GM19395 (cell line): Measurements from ENCODE around the gene ACTN1.

Experiments
- ATAC-seq: cut with Tn5 transposase; IDR thresholded peaks from one replicate; pipeline ENCODE4 v1.9.1; 2021; ENCODE audit warnings: mild to moderate bottlenecking, moderate library complexity; ENCODE audit not compliant: unreplicated experiment

The ACTN1 gene

GRCh38 chr14:68840454-68840853, 138.6 kb downstream of the ACTN1 start:
- ATAC-seq, result peak; percentile 56

DNA sequence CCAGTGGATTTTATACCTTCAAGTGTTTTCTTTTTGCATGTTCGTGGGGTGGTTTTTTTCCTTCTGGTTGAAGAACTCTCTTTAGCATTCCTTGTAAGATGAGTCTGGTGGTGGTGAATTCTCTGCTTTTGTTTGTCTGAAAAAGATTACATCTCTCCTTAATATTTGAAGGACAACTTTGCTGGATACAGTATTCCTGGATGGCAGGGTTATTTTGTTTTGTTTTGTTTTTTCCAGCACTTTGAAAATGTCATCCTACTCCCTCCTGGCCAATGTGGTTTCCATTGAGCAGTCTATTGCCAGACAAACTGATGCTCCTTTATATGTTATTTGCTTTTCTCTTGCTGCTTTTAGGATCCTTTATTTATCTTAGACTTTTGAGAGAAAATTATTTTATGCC, 143.0 kb downstream of the ACTN1 start:
- ATAC-seq, result no peak

DNA sequence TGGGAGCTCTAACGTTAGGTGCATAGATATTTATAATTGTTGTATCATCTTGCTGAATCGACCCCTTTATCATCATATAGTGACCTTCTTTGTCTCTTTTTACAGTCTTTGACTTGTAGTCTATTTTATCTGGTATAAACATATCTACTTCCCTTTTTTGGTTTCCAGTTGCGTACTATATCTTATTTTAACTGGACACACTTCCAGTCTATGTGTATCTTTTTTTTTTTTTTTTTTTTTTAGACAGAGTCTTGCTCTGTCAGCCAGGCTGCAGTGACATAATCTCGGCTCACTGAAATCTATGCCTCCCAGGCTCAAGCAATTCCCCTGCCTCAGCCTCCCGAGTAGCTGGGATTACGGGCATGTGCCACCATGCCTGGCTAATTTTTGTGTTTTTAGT, 144.3 kb downstream of the ACTN1 start:
- ATAC-seq, result no peak

GRCh38 chr14:68828698-68829097, 150.4 kb downstream of the ACTN1 start:
- no peak for ATAC-seq

DNA sequence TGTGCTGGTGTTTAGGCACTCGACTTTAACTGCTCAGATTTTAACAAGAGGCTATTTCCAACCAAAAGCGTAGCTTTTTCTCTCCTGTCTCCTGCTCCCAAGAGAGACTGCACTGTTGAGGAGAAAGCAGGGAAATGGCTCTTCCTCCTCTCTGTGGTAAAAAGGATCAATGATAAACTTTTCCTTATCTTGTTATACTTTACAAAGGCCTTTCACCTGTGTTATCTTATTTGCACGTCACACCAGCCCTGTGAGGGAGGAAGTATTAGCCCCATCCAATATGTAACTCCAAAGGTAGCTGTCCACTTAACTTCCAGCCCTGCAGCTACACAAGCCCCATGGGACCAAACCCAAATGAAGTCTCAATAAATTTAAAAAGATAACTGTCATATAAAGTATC, 153.4 kb downstream of the ACTN1 start:
- ATAC-seq, result no peak

DNA sequence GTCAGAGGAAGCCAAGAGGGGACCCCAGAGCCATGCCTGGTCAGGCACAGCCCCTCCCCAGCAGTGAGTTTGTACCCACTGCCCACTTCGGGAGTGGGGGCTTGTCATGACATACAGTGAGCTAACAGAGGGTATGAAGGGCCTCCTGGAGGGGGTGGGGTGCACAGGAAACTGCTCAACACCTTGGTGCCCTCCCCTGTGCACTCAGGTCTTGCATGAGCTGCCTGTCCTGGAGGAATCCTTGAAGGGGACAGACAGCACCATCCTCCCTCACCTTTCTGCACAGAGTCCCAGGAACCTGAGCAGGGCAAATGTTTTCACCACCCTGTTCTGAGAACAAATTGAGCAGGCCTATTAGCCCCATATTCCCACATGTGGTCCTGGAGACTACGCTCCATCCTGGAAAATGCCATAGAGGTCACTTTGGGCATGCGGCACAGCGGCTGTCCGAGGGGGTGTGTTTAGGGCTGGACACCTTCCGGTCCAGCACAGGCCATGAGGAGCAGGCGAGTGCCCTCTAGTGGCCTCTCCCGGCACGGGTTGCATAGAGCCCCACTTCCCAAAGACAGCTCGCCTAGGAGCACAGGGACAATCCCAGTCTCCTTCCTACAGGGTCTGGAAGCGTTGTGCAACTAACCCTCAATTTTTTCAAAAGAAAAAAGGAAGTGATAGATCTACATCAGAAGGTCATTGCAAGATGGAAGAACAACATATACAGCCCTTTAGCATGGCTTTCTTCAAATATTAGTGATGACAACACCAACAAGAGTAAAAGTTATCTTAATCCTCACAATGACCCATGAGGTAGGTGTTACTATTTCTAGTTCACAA, 154.4 kb downstream of the ACTN1 start:
- no peak for ATAC-seq

DNA sequence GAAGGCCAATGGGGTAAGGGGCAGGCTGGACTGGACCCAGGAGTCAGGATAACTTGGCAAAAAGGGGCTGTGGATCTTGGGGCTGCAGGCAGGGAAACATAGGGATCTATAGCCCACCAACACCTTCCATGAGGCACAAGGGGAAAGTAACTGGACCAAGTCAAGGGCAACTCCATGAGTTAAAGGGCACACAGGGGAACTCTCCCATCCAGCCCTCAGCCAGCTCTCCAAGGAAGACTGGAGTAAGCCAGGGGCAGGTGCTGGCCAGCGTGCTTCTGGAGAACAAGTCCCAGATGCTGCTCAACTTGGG, 154.9 kb downstream of the ACTN1 start:
- no peak for ATAC-seq
